OCI-LY3 (cell line): ENCODE data around the gene XPNPEP2.

Experiments
- H2AFZ ChIP-seq: fragments of 200-600, 300-600 bp; shearing (Covaris generic); 2 replicates; pipeline ENCODE4 v1.6.0; 2014; ENCODE audit warnings: antibody characterized with exemption, low read depth, low read length
- H3K27ac ChIP-seq: fragments of 200-600, 300-600 bp; sonication (generic); 2 replicates; pipeline ENCODE4 v1.5.1; 2014; ENCODE audit warnings: mild to moderate bottlenecking, low read length, moderate library complexity, mixed read lengths
- H3K27me3 ChIP-seq: fragments of 200-600, 300-600 bp; sonication (generic); 2 replicates; pipeline ENCODE4 v1.6.1; 2014; ENCODE audit warnings: low read depth, low read length, mixed read lengths
- H3K36me3 ChIP-seq: fragments of 200-600, 300-600 bp; sonication (generic); replicated peaks from 2 replicates; pipeline ENCODE3; 2014; ENCODE audit warnings: low read depth, low read length, mixed read lengths
- H3K4me1 ChIP-seq: fragments of 300-600, 200-600 bp; sonication (generic); 2 replicates; pipeline ENCODE4 v1.6.1; 2014; ENCODE audit warnings: low read length, mixed read lengths
- H3K4me2 ChIP-seq: fragments of 200-600, 300-600 bp; sonication (generic); 2 replicates; pipeline ENCODE4 v1.6.1; 2014; ENCODE audit warnings: low read length, mixed read lengths
- H3K4me3 ChIP-seq: fragments of 300-600, 200-600 bp; sonication (generic); 2 replicates; pipeline ENCODE4 v1.5.1; 2014; ENCODE audit warnings: antibody characterized with exemption, mild to moderate bottlenecking, low read length, moderate library complexity
- H3K79me2 ChIP-seq: fragments of 300-600, 200-600 bp; shearing (Covaris generic); 2 replicates; pipeline ENCODE4 v1.6.1; 2014; ENCODE audit warnings: mild to moderate bottlenecking, low read length, mixed read lengths
- H3K9ac ChIP-seq: fragments of 300-600, 200-600 bp; shearing (Covaris generic); 2 replicates; pipeline ENCODE4 v1.6.0; 2014; ENCODE audit warnings: mild to moderate bottlenecking, low read length, moderate library complexity
- H3K9me3 ChIP-seq: fragments of 200-600, 300-600 bp; shearing (Covaris generic); 2 replicates; pipeline ENCODE4 v1.6.1; 2014; ENCODE audit warnings: low read length, mixed read lengths; ENCODE audit not compliant: insufficient read depth
- H4K20me1 ChIP-seq: fragments of 200-600, 300-600 bp; sonication (generic); 2 replicates; pipeline ENCODE4 v1.6.1; 2016; ENCODE audit warnings: low read length, mixed read lengths; ENCODE audit not compliant: insufficient read depth
- EZH2phosphoT487 ChIP-seq: fragments of 200-600 bp; shearing (Covaris generic); IDR thresholded peaks from 2 replicates; pipeline ENCODE4 v1.6.1; 2018; ENCODE audit warnings: antibody characterized with exemption, mixed run types, low read depth
- TF ChIP-seq, protein P1 (sequence below): fragments of 200-600, 300-600 bp; sonication (generic); IDR thresholded peaks from 2 replicates; pipeline ENCODE4 v1.5.1; 2014; ENCODE audit warnings: antibody characterized with exemption, low read length, low read depth

Gene XPNPEP2

DNA sequence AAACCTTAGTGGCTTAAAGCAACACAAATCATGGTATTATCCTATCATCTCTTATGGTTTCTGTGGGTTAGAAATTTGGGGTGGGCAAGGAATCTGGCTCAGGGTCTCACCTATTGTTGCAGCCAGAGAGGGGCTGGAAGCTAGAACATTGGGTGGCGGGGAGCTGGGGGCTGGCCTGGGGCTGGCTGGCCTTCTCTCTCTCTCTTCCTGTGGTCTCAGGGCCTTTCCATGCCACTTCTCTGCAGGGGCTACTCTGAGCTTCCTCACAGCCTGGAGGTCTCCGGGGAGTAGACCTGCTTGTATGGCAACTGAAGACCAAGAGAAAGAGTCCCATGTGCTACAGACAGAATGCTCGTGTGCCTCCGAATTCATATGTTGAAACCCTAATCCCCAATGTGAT lies 10.7 kb upstream of the XPNPEP2 start:
- Histone ChIP-seq H3K9ac (no peak overlapping the region), H3K4me2 (no peak overlapping the region), H3K36me3 (no peaks in the 10 kb centered on the region), H2AFZ (no peak overlapping the region), H3K79me2 (no peaks in the 10 kb centered on the region), H3K4me1 (peaks cover 9% of the 10 kb centered on the region), H3K27me3 (no peaks in the 10 kb centered on the region), H3K4me3 (no peak overlapping the region), H3K27ac (no peak overlapping the region), H3K9me3 (no peaks in the 10 kb centered on the region), H4K20me1 (no peaks in the 10 kb centered on the region)
- TF ChIP-seq, protein P1, sequence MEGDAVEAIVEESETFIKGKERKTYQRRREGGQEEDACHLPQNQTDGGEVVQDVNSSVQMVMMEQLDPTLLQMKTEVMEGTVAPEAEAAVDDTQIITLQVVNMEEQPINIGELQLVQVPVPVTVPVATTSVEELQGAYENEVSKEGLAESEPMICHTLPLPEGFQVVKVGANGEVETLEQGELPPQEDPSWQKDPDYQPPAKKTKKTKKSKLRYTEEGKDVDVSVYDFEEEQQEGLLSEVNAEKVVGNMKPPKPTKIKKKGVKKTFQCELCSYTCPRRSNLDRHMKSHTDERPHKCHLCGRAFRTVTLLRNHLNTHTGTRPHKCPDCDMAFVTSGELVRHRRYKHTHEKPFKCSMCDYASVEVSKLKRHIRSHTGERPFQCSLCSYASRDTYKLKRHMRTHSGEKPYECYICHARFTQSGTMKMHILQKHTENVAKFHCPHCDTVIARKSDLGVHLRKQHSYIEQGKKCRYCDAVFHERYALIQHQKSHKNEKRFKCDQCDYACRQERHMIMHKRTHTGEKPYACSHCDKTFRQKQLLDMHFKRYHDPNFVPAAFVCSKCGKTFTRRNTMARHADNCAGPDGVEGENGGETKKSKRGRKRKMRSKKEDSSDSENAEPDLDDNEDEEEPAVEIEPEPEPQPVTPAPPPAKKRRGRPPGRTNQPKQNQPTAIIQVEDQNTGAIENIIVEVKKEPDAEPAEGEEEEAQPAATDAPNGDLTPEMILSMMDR = no peak
- no peak for TF ChIP-seq EZH2phosphoT487

DNA sequence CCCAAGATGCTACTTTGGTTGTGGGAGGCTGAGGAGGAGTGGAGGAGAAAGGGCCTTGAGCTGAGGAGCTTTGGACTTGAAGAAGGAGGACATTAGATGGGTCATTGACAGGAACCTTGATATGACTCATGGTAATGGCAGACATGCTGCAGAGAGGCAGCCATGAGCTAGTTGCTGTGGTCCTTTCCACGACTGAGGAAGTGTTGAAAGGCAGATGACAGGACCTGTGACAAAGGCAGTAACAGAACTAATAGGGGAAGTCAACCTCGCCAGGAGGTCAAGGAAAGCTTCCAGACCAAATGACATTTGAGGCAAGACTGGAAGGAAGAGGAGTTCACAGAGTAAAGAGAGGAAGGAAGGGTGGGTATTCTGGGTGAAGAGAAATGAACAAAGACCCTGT lies 7.6 kb upstream of the XPNPEP2 start:
- Histone ChIP-seq H3K36me3 (no peaks in the 10 kb centered on the region), H3K27me3 (no peaks in the 10 kb centered on the region), H3K79me2 (no peaks in the 10 kb centered on the region), H2AFZ (no peak overlapping the region; the same call in 1 of the 2 replicates), H3K9ac (no peak overlapping the region), H3K4me2 (no peak overlapping the region), H3K4me3 (no peak overlapping the region), H3K4me1 (peaks cover 9% of the 10 kb centered on the region), H4K20me1 (no peaks in the 10 kb centered on the region), H3K27ac (no peak overlapping the region), H3K9me3 (no peaks in the 10 kb centered on the region)
- no peak for TF ChIP-seq EZH2phosphoT487
- TF ChIP-seq, protein P1 = no peak

GRCh38 chrX:129732857-129733256 lies 5.9 kb upstream of the XPNPEP2 start:
- no peak overlapping the region for H3K9ac ChIP-seq
- no peak overlapping the region for H3K27ac ChIP-seq
- H3K9me3 ChIP-seq = no peaks in the 10 kb centered on the region
- no peak overlapping the region for H3K4me2 ChIP-seq
- TF ChIP-seq, protein P1 = no peak
- no peak for TF ChIP-seq EZH2phosphoT487
- H3K27me3 ChIP-seq = no peaks in the 10 kb centered on the region
- no peaks in the 10 kb centered on the region for H3K79me2 ChIP-seq
- no peak overlapping the region for H3K4me3 ChIP-seq
- no peaks in the 10 kb centered on the region for H3K36me3 ChIP-seq
- H4K20me1 ChIP-seq = no peaks in the 10 kb centered on the region
- H2AFZ ChIP-seq = no peak overlapping the region
- H3K4me1 ChIP-seq = peaks cover 23% of the 10 kb centered on the region

- Histone ChIP-seq H3K4me2 (no peak overlapping the region), H3K27me3 (no peaks in the 10 kb centered on the region), H3K79me2 (no peaks in the 10 kb centered on the region), H3K36me3 (no peaks in the 10 kb centered on the region), H3K27ac (no peak overlapping the region), H4K20me1 (no peaks in the 10 kb centered on the region), H3K4me1 (peaks cover 27% of the 10 kb centered on the region), H3K9ac (no peak overlapping the region), H3K4me3 (no peak overlapping the region), H2AFZ (no peak overlapping the region), H3K9me3 (no peaks in the 10 kb centered on the region)
- TF ChIP-seq EZH2phosphoT487 = no peak
- TF ChIP-seq, protein P1 = no peak
Observed at GRCh38 chrX:129733335-129733734, 5.4 kb upstream of the XPNPEP2 start.
